NCI-H2029 (cell line): ENCODE results near the gene GATA1.
A peak's percentile ranks its signal among the peaks of the same experiment; 100 is the strongest.
"Not testable (repeated sequence)": the region's sequence is repeated elsewhere in the genome, so short reads cannot be mapped to it uniquely, and the experiment has no call there.

Experiments
- DNase-seq: peaks from one replicate; lab custom pipeline; 2025; lab: John Stamatoyannopoulos, UW

The GATA1 gene

DNA sequence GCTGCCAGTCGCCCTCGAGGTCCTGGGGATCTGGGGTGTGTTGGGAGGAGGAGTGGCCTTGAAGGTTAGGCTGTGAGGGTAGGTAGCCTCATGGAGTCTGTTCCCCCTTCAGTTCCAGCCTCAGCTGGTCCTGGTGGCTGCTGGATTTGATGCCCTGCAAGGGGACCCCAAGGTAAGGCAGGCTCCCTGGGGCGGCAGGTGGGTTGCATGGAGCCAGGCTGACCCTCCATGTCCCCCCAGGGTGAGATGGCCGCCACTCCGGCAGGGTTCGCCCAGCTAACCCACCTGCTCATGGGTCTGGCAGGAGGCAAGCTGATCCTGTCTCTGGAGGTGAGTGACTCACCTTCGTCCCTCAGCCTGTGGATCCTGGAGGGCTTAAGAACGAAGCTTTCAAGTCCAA is 28.3 kb downstream of the GATA1 start:
- DNase-seq, result no peak

DNA sequence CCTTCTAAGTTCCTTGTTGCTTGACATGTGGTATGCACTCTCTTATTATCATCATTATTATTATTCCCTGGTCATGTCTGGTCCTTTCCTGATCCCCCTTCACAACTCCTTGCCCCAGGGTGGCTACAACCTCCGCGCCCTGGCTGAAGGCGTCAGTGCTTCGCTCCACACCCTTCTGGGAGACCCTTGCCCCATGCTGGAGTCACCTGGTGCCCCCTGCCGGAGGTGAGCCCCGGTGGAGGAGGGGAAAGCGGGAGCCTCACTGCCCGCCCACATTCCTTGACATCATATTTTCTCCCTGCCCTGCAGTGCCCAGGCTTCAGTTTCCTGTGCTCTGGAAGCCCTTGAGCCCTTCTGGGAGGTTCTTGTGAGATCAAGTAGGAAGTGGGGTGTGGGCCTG is 28.9 kb downstream of the GATA1 start:
- DNase-seq, result no peak

GRCh38 chrX:48816014-48816810 is 29.8 kb downstream of the GATA1 start:
- no peak for DNase-seq

DNA sequence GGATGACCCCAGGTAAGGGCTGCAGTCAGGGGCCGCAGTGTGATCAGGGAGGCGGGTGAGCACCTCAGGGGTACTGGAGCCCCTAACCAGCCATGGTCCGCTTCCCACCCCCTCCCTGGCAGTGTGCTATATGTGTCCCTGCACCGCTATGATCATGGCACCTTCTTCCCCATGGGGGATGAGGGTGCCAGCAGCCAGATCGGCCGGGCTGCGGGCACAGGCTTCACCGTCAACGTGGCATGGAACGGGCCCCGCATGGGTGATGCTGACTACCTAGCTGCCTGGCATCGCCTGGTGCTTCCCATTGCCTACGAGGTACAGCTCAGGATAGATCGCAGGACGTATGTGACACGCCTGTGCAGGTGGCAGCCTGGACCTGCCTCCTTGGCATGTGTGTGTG is 31.7 kb downstream of the GATA1 start:
- DNase-seq, result no peak

- DNase-seq, result no peak
Measured at GRCh38 chrX:48818866-48819265, 32.5 kb downstream of the GATA1 start.

- DNase-seq, result not testable (repeated sequence)
Measured at GRCh38 chrX:48819394-48819793, 33.0 kb downstream of the GATA1 start.

DNA sequence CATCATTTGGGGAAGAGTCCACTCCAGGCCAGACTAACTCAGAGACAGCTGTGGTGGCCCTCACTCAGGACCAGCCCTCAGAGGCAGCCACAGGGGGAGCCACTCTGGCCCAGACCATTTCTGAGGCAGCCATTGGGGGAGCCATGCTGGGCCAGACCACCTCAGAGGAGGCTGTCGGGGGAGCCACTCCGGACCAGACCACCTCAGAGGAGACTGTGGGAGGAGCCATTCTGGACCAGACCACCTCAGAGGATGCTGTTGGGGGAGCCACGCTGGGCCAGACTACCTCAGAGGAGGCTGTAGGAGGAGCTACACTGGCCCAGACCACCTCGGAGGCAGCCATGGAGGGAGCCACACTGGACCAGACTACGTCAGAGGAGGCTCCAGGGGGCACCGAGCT is 36.7 kb downstream of the GATA1 start:
- DNase-seq, result no peak

DNA sequence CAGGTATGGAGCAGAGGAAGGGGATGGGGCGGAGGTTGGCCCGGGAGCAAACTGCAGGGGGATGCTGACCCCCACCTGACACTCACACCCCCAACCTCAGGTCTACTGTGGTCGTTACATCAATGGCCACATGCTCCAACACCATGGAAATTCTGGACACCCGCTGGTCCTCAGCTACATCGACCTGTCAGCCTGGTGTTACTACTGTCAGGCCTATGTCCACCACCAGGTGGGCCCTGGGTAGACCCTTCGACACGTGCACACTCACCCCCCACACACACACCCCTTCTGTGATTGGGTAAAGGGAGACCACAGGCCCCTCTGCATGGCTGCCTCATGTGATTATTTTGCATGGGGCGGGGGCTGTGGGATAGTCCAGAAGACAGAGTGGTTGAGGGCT is 37.7 kb downstream of the GATA1 start:
- no peak for DNase-seq

- DNase-seq, result no peak
Measured at GRCh38 chrX:48826135-48826875, 39.9 kb downstream of the GATA1 start, which contains the start of gene ERAS. ERAS (plus strand) TSS chrX:48826513; CDS start chrX:48829124, 2,611 bp downstream.

- no peak for DNase-seq
Measured at GRCh38 chrX:48826876-48827653, 40.7 kb downstream of the GATA1 start.

DNA sequence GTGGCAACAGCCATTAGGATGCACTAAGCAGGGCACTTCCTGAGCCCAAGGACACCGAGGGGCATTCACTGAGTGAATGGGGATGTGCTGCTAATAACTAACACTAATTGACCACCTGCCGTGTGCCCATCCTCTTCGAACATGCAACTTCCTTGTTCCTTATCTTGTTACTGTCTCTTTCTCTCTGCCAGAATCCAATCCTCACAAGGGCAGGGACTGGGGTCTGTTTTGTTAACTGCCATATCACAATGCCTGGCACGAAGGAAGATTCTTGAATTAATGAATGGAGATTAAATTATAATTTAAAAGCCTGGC is 41.2 kb downstream of the GATA1 start:
- no peak for DNase-seq

DNA sequence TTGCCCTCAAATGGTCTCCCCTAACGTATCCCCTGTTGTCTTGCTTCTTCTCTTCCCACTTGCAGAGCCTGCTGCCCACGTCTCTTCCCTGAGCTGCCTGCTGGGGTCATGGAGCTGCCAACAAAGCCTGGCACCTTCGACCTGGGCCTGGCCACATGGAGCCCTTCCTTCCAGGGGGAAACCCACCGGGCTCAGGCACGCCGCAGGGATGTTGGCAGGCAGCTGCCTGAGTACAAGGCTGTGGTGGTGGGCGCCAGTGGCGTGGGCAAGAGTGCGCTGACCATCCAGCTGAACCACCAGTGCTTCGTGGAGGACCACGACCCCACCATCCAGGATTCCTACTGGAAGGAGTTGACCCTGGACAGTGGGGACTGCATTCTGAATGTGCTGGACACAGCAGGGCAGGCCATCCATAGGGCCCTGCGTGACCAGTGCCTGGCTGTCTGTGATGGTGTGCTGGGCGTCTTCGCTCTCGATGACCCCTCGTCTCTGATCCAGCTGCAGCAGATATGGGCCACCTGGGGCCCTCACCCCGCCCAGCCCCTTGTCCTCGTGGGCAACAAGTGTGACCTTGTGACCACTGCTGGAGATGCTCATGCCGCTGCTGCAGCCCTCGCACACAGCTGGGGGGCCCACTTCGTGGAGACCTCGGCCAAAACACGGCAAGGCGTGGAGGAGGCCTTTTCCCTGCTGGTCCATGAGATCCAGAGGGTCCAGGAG is 42.8 kb downstream of the GATA1 start:
- no peak for DNase-seq

DNA sequence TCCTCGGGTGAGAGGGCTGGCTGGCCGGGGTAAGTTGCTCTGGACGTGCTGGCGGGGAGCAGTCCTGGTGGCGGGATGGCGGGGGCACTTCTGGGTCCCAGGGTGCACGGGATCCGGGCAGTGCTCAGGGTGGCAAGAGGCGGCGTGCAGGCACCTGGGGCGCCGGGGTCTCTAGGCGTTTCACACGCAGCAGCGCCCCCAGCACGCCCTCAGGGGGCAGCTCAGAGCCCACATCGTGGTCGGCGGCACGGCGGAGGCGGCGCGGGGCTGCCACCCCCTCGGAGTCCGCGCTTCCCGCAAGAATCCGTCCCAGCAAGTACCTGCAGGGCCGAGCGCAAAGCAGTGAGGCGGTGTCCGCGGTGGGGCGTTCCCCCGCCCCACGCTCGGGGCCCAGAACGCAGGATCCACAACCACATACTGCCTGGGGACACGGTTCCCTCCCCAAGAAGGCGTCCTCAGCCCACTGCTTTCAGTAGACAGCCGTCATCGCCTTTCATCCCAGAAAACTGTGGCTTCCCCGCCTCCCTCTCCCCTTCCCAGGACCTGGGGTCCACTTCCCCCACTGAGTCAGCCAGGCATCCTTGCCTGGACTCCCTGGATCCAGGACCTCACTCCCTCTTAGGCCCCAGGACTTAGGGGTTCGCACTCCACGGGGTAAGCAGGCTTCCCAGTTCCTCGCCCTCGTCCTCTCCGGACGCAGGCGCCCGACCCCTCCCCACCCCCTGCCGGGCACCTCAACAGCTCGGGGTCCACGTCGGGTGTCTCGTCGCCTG is 44.9 kb downstream of the GATA1 start:
- no peak for DNase-seq

- no peak for DNase-seq
Measured at GRCh38 chrX:48831909-48832291, 45.5 kb downstream of the GATA1 start.

- DNase-seq, result no peak
Measured at GRCh38 chrX:48833542-48834138, 47.2 kb downstream of the GATA1 start.

- DNase-seq, result no peak
Measured at GRCh38 chrX:48834383-48834709, 48.0 kb downstream of the GATA1 start.

DNA sequence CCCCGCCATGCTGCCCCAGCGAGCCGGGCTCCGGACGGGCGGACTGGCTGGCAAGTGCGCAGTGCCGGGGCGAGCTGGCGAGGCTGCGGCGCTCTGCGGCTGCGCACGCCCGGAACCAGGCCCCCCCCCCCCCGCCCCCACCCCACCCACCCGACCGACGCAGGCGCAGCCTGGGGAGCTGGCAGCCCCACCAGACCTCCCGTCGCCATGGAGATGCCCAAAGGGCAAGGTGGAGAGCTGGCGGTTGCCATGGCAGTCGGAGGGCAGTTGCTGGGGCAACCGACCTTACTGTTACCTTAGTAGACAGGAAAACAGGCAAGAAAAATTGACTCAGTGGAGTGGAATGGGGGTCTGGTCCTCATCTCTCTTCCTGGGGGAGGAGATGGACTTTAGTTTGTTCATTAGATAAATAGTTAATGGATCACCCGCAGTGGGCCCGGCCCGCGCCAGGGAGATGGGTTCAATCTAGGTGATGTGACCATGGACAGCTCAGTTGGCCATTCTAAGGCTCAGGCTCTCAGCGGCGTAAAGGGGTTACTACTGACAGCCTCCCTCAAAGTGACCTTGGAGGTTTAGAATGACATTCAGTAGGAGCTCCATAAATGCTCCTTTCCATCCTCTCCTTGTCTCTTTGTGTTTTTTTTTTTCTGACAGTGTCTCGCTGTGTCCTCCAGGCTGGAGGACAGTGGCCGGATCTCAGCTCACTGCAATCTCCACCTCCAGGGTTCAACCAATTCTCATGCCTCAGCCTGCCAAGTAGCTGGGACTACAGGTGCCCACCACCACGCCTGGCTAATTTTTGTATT is 49.3 kb downstream of the GATA1 start, which contains the start of gene PCSK1N:
Gene PCSK1N, minus strand, starts transcription at position 87 of the 806 bp plus-strand sequence. Its CDS starts 78 bp downstream, at position 9.
- DNase-seq, result peak; percentile 70

GRCh38 chrX:48839686-48840085 is 53.3 kb downstream of the GATA1 start:
- no peak for DNase-seq
